ENCODE results near the gene ADRB2. TPM values are rescaled to one million over a fixed set of nuclear protein-coding genes. Genes with fewer than 3 reads are reported as not detected.
"Not testable (repeated sequence)": the region's sequence is repeated elsewhere in the genome, so short reads cannot be mapped to it uniquely, and the experiment has no call there.

Gene ADRB2
- total RNA-seq, 2 donors from 2014 or later = 2.1 to 3.3 TPM

DNA sequence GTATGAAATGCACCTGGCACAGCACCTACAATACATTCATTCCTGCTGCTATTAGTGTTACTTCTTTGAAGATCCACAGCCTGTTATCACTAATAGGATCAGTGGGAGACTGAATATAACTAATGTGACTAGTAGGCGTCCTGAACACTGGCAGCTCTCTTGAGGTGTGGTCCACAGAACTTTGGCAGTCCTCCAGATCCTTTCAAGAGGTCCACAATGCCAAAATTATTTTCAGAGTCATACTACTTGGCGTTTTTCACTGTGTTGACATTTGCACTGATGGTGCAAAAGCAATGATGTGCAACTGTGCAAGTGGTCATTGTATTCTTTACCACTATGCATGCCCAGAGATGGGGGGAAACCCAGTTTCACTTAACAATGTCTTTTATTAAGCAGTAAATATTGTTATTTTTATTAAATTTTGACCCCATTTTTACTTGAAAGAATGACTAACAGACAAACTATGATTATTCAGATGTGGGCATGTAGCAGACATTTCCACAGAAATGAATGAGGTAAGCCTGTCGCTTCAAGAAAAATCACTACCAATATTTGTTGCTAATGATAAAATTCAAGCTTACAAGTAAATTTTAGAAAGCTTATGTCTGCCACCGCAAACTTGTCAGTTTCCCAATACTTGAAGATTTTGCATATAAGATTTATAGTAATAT, 48.9 kb downstream of the ADRB2 start:
- intact Hi-C loops (cut with DNase I) = loop anchor here in 1 of 2 donors (10.0 kb wide), 1 partner anchor 49 kb away; no protein-coding TSS in a partner anchor

DNA sequence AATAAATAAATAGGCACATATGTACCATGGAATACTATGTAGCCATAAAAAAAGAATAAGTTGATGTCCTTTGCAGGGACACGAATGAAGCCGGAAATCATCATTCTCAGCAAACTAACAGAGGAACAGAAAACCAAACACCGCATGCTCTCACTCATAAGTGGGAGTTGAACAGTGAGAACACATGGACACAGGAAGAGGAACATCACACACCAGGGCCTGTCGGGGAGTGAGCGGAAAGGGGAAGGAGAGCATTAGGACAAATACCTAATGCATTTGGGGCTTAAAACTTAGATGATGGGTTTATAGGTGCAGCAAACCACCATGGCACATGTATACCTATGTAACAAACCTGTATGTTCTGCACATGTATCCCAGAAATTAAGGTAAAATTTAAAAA, 51.0 kb downstream of the ADRB2 start:
- DNase-seq (ENCODE audit: low spot score) = not testable (repeated sequence)
- intact Hi-C loops (cut with DNase I) = loop anchor here in 1 of 2 donors (10.0 kb wide), 1 partner anchor 47 kb away; no protein-coding TSS in a partner anchor

More for the DNA sequence above, 48.9 kb downstream of the ADRB2 start:
- DNase-seq (ENCODE audit: low spot score) = no peak

Other genes with a start within 250 kb of the ADRB2 start
- under 1 TPM; 0.32 to 0.33 TPM for gene HTR4, start 172.1 kb upstream of the ADRB2 start, total RNA-seq
- gene SH3TC2, start 236.5 kb downstream of the ADRB2 start, total RNA-seq = under 1 TPM; 0.71 to 0.93 TPM

All from posterior vena cava (tissue), 2 donors.